HUES64 (cell line): ENCODE measurements around the gene EVI2B.

Experiments
- H3K27ac ChIP-seq: 2 replicates; pipeline ENCODE4 v1.7.0; 2013; ENCODE audit warnings: low read depth, low read length, inconsistent platforms
- H3K27me3 ChIP-seq: 2 replicates; pipeline ENCODE4 v1.6.1; 2013; ENCODE audit warnings: mild to moderate bottlenecking, low read length; ENCODE audit not compliant: insufficient read depth
- H3K36me3 ChIP-seq: 2 replicates; pipeline ENCODE4 v1.6.1; 2013; ENCODE audit warnings: mild to moderate bottlenecking, low read length; ENCODE audit not compliant: insufficient read depth
- H3K4me1 ChIP-seq: 2 replicates; pipeline ENCODE4 v1.6.1; 2013; ENCODE audit warnings: mild to moderate bottlenecking, low read length, moderate library complexity; ENCODE audit not compliant: insufficient read depth
- H3K4me3 ChIP-seq: 2 replicates; pipeline ENCODE4 v1.5.1; 2013; ENCODE audit warnings: mild to moderate bottlenecking, low read length, moderate library complexity
- H3K9ac ChIP-seq: 2 replicates; pipeline ENCODE4 v1.6.1; 2013; ENCODE audit warnings: mild to moderate bottlenecking, low read depth, low read length
- H3K9me3 ChIP-seq: 2 replicates; pipeline ENCODE4 v1.6.1; 2013; ENCODE audit warnings: low read depth, low read length; ENCODE audit not compliant: insufficient read depth
- WGBS: fragments of 150-250, 120-280 bp; methylation state at CpG from one replicate; pipeline ENCODE4 v1.1.7; 2013; ENCODE audit warnings: missing lambda C conversion rate; 5-methylcytosine and 5-hydroxymethylcytosine counted together

EVI2B gene

DNA sequence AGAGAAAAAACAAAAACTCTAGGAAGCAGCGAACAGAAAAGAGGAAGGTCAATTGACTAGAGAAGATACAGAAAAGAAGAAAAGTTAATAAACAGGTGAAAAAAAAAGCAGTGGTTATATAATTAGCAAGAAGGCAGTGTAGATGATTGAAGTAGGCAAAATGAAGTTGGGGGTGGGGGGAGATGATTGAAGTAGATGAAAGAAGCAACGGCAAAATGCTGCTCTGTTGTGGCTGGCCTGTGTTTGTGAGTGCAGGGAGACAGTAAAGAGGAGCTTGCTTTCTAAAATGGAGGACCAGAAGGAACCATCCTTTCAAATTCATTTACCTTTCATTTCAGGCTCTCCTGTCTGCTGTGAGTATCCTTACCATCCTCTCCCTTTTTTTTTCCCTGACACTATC, 3.6 kb downstream of the EVI2B start:
- Histone ChIP-seq H3K27ac (no peak overlapping the region), H3K4me3 (no peak overlapping the region), H3K27me3 (no peaks in the 10 kb centered on the region), H3K4me1 (peaks cover 4% of the 10 kb centered on the region; the same call in 1 of the 2 replicates), H3K9me3 (no peaks in the 10 kb centered on the region), H3K9ac (no peak overlapping the region), H3K36me3 (no peaks in the 10 kb centered on the region)
- WGBS, result 75% methylated on average over 2 of the region's 2 CpGs

DNA sequence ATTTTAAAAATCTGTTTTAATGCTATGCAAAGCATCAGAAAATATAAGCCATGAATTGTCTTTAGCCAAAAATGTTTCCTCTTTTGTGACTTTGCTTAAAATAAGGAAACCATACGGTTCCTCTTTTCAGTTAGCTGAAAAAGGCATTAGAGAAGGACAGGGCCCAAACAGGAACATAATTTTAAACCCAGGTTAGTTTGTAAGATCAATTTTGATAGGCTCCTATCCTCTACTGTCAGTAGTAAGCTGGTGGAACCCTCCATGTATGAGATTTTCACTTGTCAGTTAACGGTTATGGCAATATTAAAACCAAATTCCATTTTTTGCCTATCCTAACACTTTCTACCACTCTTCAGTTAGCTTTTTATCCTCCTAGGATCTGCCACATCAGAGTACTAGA, 4.3 kb downstream of the EVI2B start:
- whole genome bisulfite sequencing, result 92% methylated on average over 2 of the region's 2 CpGs
- Histone ChIP-seq H3K9me3 (no peaks in the 10 kb centered on the region), H3K9ac (no peak overlapping the region), H3K27ac (no peak overlapping the region), H3K27me3 (no peaks in the 10 kb centered on the region), H3K4me1 (peaks cover 4% of the 10 kb centered on the region; the same call in 1 of the 2 replicates), H3K36me3 (no peaks in the 10 kb centered on the region), H3K4me3 (no peak overlapping the region)

DNA sequence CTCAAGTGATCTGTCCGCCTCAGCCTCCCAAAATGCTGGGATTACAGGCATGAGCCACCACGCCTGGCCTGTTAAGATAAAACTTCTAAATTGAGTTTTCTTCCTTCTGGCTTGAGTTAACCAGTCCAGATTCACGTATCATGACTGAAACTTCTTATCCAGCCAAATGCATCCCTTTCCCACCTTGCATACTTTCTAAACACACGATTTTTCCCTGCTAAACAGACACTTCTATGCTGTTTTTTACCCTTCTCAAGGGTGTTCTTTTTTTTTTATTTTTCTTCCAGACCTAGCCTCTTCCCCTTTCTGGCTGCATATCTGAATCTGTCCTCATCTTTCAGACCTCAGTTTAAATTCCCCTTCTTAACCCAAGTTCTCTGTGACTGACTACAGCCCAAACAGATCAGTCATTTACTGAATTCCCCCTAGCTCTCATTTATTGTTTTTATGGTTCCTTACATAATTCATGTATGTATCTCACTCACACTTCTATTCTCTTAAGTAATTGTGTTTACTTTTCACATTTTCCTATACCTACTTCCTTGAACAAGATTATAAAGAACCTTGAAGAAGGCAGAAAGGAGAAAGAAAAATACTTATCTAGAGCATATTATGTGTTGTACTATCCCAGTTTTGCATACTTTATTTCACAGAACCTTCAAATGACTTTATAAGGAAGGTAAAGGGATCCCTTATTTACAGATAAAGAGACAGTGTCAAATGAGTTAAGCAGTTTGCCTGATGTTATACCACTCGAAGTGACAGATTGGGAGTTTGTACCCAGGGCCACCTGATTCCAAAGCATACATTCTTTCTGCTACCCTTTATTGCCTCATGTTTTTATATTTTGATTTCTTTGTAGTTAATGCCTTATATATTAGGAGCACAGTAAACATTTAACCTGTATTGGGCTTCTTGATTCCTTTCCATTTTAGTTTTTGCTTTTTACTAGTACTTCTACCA, 5.2 kb downstream of the EVI2B start:
- Histone ChIP-seq H3K4me1 (peaks cover 4% of the 10 kb centered on the region; the same call in 1 of the 2 replicates), H3K27me3 (no peaks in the 10 kb centered on the region), H3K27ac (no peak overlapping the region), H3K9ac (no peak overlapping the region), H3K4me3 (no peak overlapping the region), H3K36me3 (no peaks in the 10 kb centered on the region), H3K9me3 (no peaks in the 10 kb centered on the region)
- WGBS, result 92% methylated on average over 5 of the region's 5 CpGs

DNA sequence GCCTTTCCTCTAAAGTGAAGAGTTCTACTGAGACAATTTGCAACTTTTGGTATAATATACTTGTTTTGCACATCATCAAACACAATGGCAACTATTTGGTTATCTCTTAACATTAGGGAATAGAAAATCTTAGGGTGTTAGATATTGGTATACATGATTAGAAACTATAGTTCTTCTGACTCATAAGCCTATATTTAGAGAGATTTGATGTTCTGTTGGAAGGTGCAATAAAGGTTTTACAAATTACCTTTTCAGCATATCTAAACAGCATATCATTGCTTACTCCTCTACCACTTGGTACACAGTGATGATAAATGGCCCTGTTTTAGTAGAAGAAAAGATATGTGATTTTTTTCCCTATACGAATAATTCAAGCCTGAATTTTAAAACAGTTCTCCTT, 6.2 kb downstream of the EVI2B start:
- H3K27me3 ChIP-seq, result no peaks in the 10 kb centered on the region
- no peak overlapping the region for H3K9ac ChIP-seq
- no peak overlapping the region for H3K4me3 ChIP-seq
- H3K36me3 ChIP-seq, result no peaks in the 10 kb centered on the region
- no peaks in the 10 kb centered on the region for H3K9me3 ChIP-seq
- H3K27ac ChIP-seq, result no peak overlapping the region
- whole genome bisulfite sequencing, result no CpG with 5 or more reads among the region's 1 CpG
- peaks cover 4% of the 10 kb centered on the region; the same call in 1 of the 2 replicates for H3K4me1 ChIP-seq

GRCh38 chr17:31299624-31300023, 14.2 kb downstream of the EVI2B start:
- H3K27me3 ChIP-seq, result no peaks in the 10 kb centered on the region
- H3K27ac ChIP-seq, result no peak overlapping the region
- no peaks in the 10 kb centered on the region for H3K9me3 ChIP-seq
- no peak overlapping the region for H3K4me3 ChIP-seq
- no peak overlapping the region for H3K9ac ChIP-seq
- peaks cover 12% of the 10 kb centered on the region; the same call in 1 of the 2 replicates for H3K4me1 ChIP-seq
- H3K36me3 ChIP-seq, result no peaks in the 10 kb centered on the region

DNA sequence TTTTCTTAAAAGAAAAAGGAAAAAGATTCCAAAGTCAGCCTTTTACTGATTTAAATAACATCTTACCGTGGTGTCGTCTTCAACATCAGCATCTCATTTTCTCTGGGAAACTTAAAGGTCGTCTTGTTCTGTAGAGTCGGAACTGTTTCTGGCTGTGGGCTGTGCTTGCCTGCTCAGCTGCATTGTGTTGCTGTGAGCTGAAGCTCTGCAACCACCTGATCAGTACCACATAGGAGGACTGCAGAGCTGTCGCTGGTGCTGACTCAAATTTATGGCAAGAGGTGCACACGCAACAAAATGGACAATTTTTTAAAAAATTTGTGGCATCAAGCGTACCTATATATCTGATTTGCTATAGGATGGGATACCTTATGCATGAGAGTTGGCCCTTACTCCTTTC, 16.8 kb downstream of the EVI2B start, which contains the start of gene OMG:
TSS of gene OMG (minus strand) at position 150 of the 400 bp plus-strand sequence. CDS start 908 bp downstream, outside the sequence.
- no peak within 1 kb of the TSS for H3K4me3 ChIP-seq
- H3K4me1 ChIP-seq, result peaks cover 12% of the 10 kb centered on the region; the same call in 1 of the 2 replicates
- H3K27ac ChIP-seq, result no peak within 1 kb of the TSS
- 88% methylated on average over 7 of the region's 7 CpGs for WGBS
- no peak within 1 kb of the TSS for H3K9ac ChIP-seq
- H3K36me3 ChIP-seq, result no peaks in the 10 kb centered on the region
- H3K9me3 ChIP-seq, result no peaks in the 10 kb centered on the region
- H3K27me3 ChIP-seq, result no peaks in the 10 kb centered on the region

DNA sequence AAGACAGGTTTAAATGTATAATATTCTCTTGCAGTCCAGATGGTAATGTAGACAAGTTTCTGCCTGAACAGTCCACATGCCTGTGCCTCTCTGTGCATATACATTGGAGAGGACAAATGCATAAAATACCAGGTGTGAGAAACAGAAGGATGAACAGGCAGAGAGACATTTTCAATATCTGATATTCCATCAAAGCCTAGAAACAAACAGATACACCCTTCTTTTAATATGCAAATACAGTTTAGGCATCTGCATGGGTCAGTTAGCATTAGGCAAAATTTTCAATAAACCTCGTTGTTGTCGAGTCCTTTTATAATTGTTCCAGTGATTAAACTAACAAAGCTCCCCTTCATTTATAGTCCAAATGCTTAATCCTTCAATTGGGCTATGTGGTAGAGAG, 17.7 kb downstream of the EVI2B start:
- H3K4me1 ChIP-seq, result peaks cover 12% of the 10 kb centered on the region; the same call in 1 of the 2 replicates
- no peak overlapping the region for H3K27ac ChIP-seq
- H3K9ac ChIP-seq, result no peak overlapping the region
- H3K9me3 ChIP-seq, result no peaks in the 10 kb centered on the region
- peaks cover 3% of the 10 kb centered on the region; the same call in 1 of the 2 replicates for H3K36me3 ChIP-seq
- whole genome bisulfite sequencing, result 100% methylated on average over 2 of the region's 2 CpGs
- no peaks in the 10 kb centered on the region for H3K27me3 ChIP-seq
- H3K4me3 ChIP-seq, result no peak overlapping the region

GRCh38 chr17:31295489-31295871, 18.4 kb downstream of the EVI2B start:
- Histone ChIP-seq H3K9ac (no peak overlapping the region), H3K4me3 (no peak overlapping the region), H3K27ac (no peak overlapping the region), H3K9me3 (no peaks in the 10 kb centered on the region), H3K27me3 (no peaks in the 10 kb centered on the region), H3K36me3 (peaks cover 3% of the 10 kb centered on the region; the same call in 1 of the 2 replicates), H3K4me1 (peaks cover 12% of the 10 kb centered on the region; the same call in 1 of the 2 replicates)
- 98% methylated on average over 1 of the region's 1 CpG for WGBS

DNA sequence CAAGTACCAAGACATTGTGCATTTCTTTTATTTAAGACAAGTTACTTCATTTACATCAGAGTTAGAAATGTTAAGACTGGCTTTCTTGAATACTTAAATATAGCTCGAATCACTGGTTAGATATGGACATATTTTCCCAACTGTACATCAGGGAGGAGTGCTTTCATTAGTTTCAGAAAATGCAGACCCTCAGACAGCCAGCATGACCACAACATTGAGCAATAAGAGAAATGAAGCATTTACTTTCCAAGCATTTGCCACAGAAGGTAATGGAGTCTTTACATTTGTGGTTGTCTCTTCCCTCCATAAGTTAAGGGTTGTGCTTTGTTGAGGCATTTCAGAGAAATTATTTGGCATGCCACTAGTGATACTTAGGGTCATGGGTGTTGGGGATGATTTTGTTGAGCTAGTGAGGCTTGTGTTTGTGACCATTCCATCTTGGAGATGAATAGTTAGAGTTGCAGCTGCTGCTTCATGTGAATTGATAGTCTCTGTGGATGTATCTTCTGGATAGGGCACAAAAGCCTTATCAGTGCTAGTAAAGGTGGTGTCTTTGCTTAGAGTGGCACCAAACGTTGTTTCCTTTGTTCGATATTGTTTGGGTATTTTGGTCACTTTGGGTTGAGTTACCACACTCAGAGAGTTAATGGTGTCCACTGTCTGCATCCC, 18.9 kb downstream of the EVI2B start:
- no peak overlapping the region for H3K27ac ChIP-seq

GRCh38 chr17:31294231-31294630, 19.6 kb downstream of the EVI2B start:
- Histone ChIP-seq H3K36me3 (peaks cover 3% of the 10 kb centered on the region; the same call in 1 of the 2 replicates), H3K27ac (no peak overlapping the region), H3K4me1 (peaks cover 12% of the 10 kb centered on the region; the same call in 1 of the 2 replicates), H3K4me3 (no peak overlapping the region), H3K9me3 (no peaks in the 10 kb centered on the region), H3K9ac (no peak overlapping the region), H3K27me3 (no peaks in the 10 kb centered on the region)
- 100% methylated on average over 3 of the region's 3 CpGs for WGBS

More for the DNA sequence above, 18.9 kb downstream of the EVI2B start:
- Histone ChIP-seq H3K27me3 (no peaks in the 10 kb centered on the region), H3K4me3 (no peak overlapping the region), H3K9me3 (no peaks in the 10 kb centered on the region), H3K4me1 (peaks cover 12% of the 10 kb centered on the region; the same call in 1 of the 2 replicates), H3K9ac (no peak overlapping the region), H3K36me3 (peaks cover 3% of the 10 kb centered on the region; the same call in 1 of the 2 replicates)
- 92% methylated on average over 3 of the region's 3 CpGs for WGBS

GRCh38 chr17:31293581-31293980, 20.3 kb downstream of the EVI2B start:
- Histone ChIP-seq H3K9me3 (no peaks in the 10 kb centered on the region), H3K4me1 (peaks cover 12% of the 10 kb centered on the region; the same call in 1 of the 2 replicates), H3K27ac (no peak overlapping the region), H3K9ac (no peak overlapping the region), H3K27me3 (no peaks in the 10 kb centered on the region), H3K4me3 (no peak overlapping the region), H3K36me3 (peaks cover 3% of the 10 kb centered on the region; the same call in 1 of the 2 replicates)
- WGBS, result 96% methylated on average over 2 of the region's 2 CpGs
